GM12872 (cell line): ENCODE measurements around the gene IFIT2.

Source experiments
- CTCF ChIP-seq: IDR thresholded peaks from 3 replicates; pipeline ENCODE4 v1.5.1; 2011; ENCODE audit warnings: low read depth, mild to moderate bottlenecking, low read length, moderate library complexity; ENCODE audit not compliant: insufficient read depth

IFIT2 gene

GRCh38 chr10:89344156-89344555 is 42.3 kb downstream of the IFIT2 start:
- no peak for TF ChIP-seq CTCF

GRCh38 chr10:89345367-89346000 is 43.6 kb downstream of the IFIT2 start:
- TF ChIP-seq CTCF: no peak

- no peak for TF ChIP-seq CTCF
Observed at GRCh38 chr10:89346405-89347254, 44.8 kb downstream of the IFIT2 start.

- no peak for TF ChIP-seq CTCF
Observed at GRCh38 chr10:89347701-89348457, 46.0 kb downstream of the IFIT2 start.

- TF ChIP-seq CTCF: no peak
Observed at GRCh38 chr10:89348481-89348880, 46.6 kb downstream of the IFIT2 start.

GRCh38 chr10:89348975-89349374 is 47.1 kb downstream of the IFIT2 start:
- no peak for TF ChIP-seq CTCF

GRCh38 chr10:89351412-89351779 is 49.5 kb downstream of the IFIT2 start:
- no peak for TF ChIP-seq CTCF
